Panc1 (cell line): ENCODE results near the gene CFAP221. TPM values are rescaled to one million over a fixed set of nuclear protein-coding genes. Genes with fewer than 3 reads are reported as not detected.

ENCODE experiments used
- ATAC-seq: fragments of 200-7000 bp; cut with Tn5 transposase; 2 replicates; pipeline ENCODE4 v1.9.1; 2020; ENCODE audit warnings: mild to moderate bottlenecking, moderate library complexity
- BruUV-seq: library from RNA; stranded (reverse); fragments of 400-500 nt; replicated peaks from 2 replicates; lab custom pipeline; 2021; lab: Mats Ljungman, UMichigan
- CTCF ChIA-PET: fragments of 300-600 bp; sonication (Branson Sonifier 250); formaldehyde crosslinking; loops from one replicate; lab custom pipeline; 2022; ENCODE audit warnings: antibody characterized with exemption; lab: Charles Lee
- POLR2A ChIA-PET: fragments of 300-600 bp; sonication (Branson Sonifier 250); formaldehyde crosslinking; loops from one replicate; lab custom pipeline; 2022; ENCODE audit warnings: antibody characterized with exemption; lab: Charles Lee
- DNase-seq: peaks from one replicate; pipeline ENCODE4 v3.0.0-alpha.2; 2010; ENCODE audit warnings: low read depth, low spot score
- H3K27ac ChIP-seq: 2 replicates; pipeline ENCODE4 v1.5.1; 2011; ENCODE audit warnings: mild to moderate bottlenecking, low read length, inconsistent platforms
- H3K27me3 ChIP-seq: fragments of 200-500 bp; sonication (Bioruptor generic); 2 replicates; pipeline ENCODE4 v1.6.0; 2014; ENCODE audit warnings: low read length, inconsistent platforms; ENCODE audit not compliant: control insufficient read depth, insufficient read depth
- H3K36me3 ChIP-seq: fragments of 200-500 bp; sonication (Bioruptor generic); 2 replicates; pipeline ENCODE4 v1.5.1; 2014; ENCODE audit warnings: inconsistent platforms, mild to moderate bottlenecking, low read length, moderate library complexity; ENCODE audit not compliant: control insufficient read depth, insufficient read depth
- H3K4me1 ChIP-seq: 2 replicates; pipeline ENCODE4 v1.5.1; 2011; ENCODE audit warnings: inconsistent platforms, mild to moderate bottlenecking, low read length, moderate library complexity; ENCODE audit not compliant: control insufficient read depth, insufficient read depth
- H3K4me3 ChIP-seq, 2 experiments: 2 replicates each; pipeline ENCODE4 v1.5.1; 2011 to 2012; ENCODE audit warnings: low read depth in 2 of 2, low read length in 2 of 2, mild to moderate bottlenecking in 2 of 2, inconsistent platforms in 1 of 2, moderate library complexity in 1 of 2
- H3K9me3 ChIP-seq: fragments of 200-500 bp; sonication (Bioruptor generic); 2 replicates; pipeline ENCODE4 v1.5.1; 2014; ENCODE audit warnings: low read depth, mild to moderate bottlenecking, inconsistent platforms, low read length, moderate library complexity; ENCODE audit not compliant: control insufficient read depth, insufficient read depth
- POLR2AphosphoS5 ChIP-seq: IDR thresholded peaks from 2 replicates; pipeline ENCODE4 v1.6.1; 2012; ENCODE audit warnings: mild to moderate bottlenecking, low read depth, low read length, moderate library complexity
- REST ChIP-seq, 2 experiments: IDR thresholded peaks; 2 replicates each; pipeline ENCODE4 v1.6.1; 2011 to 2012; ENCODE audit warnings: low read depth in 2 of 2, control low read depth in 1 of 2, low read length in 1 of 2, mild to moderate bottlenecking in 1 of 2, moderate library complexity in 1 of 2; ENCODE audit not compliant: insufficient read depth in 1 of 2
- SIN3A ChIP-seq: IDR thresholded peaks from 2 replicates; pipeline ENCODE4 v1.6.1; 2012; ENCODE audit warnings: low read depth, mild to moderate bottlenecking, low read length, moderate library complexity, borderline replicate concordance; ENCODE audit not compliant: insufficient read depth
- TCF7L2 ChIP-seq: IDR thresholded peaks from 2 replicates; pipeline ENCODE4 v1.6.1; 2011; ENCODE audit warnings: mild to moderate bottlenecking, low read depth, low read length, inconsistent platforms
- in situ Hi-C: cut with HindIII; loops from 2 replicates; pipeline ENCODE4 v1.10.0; 2016; ENCODE audit warnings: low sequenced_read_pairs, low pct_unique_long_range_greater_than_20kb
- intact Hi-C: fragments of 100-400 bp; cut with micrococcal nuclease; formaldehyde crosslinking; loops from one replicate; pipeline ENCODE4 v1.10.0; 2022; ENCODE audit not compliant: unreplicated experiment
- total RNA-seq: library from RNA; stranded (reverse); gene quantifications from one replicate; pipeline ENCODE4 v1.2.1, GENCODE V29; 2021; ENCODE audit not compliant: unreplicated experiment
- TF ChIP-seq, protein P1 (sequence below): fragments of 450-650 bp; IDR thresholded peaks from 2 replicates; pipeline ENCODE4 v1.5.1; 2017; ENCODE audit warnings: mild to moderate bottlenecking

Gene CFAP221
- total RNA-seq, 1 experiment from 2014 or later: not detected

- POLR2A ChIA-PET: no interaction called here
- no peak for TF ChIP-seq TCF7L2
- no peak for TF ChIP-seq REST (IDR thresholded peaks at IDR 0.05; ENCODE audit: insufficient read depth in 1 of 2, low read depth in 2 of 2, low read length in 1 of 2)
- TF ChIP-seq, protein P1, sequence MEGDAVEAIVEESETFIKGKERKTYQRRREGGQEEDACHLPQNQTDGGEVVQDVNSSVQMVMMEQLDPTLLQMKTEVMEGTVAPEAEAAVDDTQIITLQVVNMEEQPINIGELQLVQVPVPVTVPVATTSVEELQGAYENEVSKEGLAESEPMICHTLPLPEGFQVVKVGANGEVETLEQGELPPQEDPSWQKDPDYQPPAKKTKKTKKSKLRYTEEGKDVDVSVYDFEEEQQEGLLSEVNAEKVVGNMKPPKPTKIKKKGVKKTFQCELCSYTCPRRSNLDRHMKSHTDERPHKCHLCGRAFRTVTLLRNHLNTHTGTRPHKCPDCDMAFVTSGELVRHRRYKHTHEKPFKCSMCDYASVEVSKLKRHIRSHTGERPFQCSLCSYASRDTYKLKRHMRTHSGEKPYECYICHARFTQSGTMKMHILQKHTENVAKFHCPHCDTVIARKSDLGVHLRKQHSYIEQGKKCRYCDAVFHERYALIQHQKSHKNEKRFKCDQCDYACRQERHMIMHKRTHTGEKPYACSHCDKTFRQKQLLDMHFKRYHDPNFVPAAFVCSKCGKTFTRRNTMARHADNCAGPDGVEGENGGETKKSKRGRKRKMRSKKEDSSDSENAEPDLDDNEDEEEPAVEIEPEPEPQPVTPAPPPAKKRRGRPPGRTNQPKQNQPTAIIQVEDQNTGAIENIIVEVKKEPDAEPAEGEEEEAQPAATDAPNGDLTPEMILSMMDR: no peak
- no peak for TF ChIP-seq POLR2AphosphoS5
- TF ChIP-seq SIN3A: no peak
- in situ Hi-C loops (no loop called here), intact Hi-C loops (no loop called here)
- CTCF ChIA-PET: no interaction called here
- Histone ChIP-seq H3K4me1 (no peaks in the 10 kb centered on the region), H3K27ac (no peak overlapping the region), H3K36me3 (no peaks in the 10 kb centered on the region), H3K9me3 (no peaks in the 10 kb centered on the region), H3K27me3 (no peaks in the 10 kb centered on the region), H3K4me3 (no peak overlapping the region)
- ATAC-seq (no peak), DNase-seq (no peak)
- no TSS peak for BruUV-seq
Measured at GRCh38 chr2:119699016-119699606, 154.9 kb downstream of the CFAP221 start.

GRCh38 chr2:119700866-119701265 lies 156.6 kb downstream of the CFAP221 start:
- in situ Hi-C loops (no loop called here), intact Hi-C loops (loop anchor here (5.0 kb wide), 1 partner anchor 126 kb away; no protein-coding TSS in a partner anchor)
- Histone ChIP-seq H3K27me3 (no peaks in the 10 kb centered on the region), H3K4me1 (no peaks in the 10 kb centered on the region), H3K4me3 (no peak overlapping the region), H3K27ac (no peak overlapping the region), H3K36me3 (no peaks in the 10 kb centered on the region), H3K9me3 (peaks cover 5% of the 10 kb centered on the region; the same call in 1 of the 2 replicates)
- ATAC-seq (no peak), DNase-seq (no peak)
- ChIA-PET CTCF (interaction anchor here (1.1 kb wide), 1 partner anchor 612 kb away, joined by 3 read pairs; no protein-coding TSS in a partner anchor), POLR2A (no interaction called here)
- BruUV-seq: no TSS peak
- TF ChIP-seq TCF7L2 (no peak), REST (IDR thresholded peaks at IDR 0.05; ENCODE audit: insufficient read depth in 1 of 2, low read depth in 2 of 2, low read length in 1 of 2) (no peak), SIN3A (no peak), POLR2AphosphoS5 (no peak)
- TF ChIP-seq, protein P1: no peak
